GM21367 (cell line): ENCODE data around the gene LELP1.
"Not testable (repeated sequence)": the region's sequence is repeated elsewhere in the genome, so short reads cannot be mapped to it uniquely, and the experiment has no call there.

Experiments
- ATAC-seq: cut with Tn5 transposase; IDR thresholded peaks from one replicate; pipeline ENCODE4 v1.9.1; 2021; ENCODE audit not compliant: unreplicated experiment

Gene LELP1

DNA sequence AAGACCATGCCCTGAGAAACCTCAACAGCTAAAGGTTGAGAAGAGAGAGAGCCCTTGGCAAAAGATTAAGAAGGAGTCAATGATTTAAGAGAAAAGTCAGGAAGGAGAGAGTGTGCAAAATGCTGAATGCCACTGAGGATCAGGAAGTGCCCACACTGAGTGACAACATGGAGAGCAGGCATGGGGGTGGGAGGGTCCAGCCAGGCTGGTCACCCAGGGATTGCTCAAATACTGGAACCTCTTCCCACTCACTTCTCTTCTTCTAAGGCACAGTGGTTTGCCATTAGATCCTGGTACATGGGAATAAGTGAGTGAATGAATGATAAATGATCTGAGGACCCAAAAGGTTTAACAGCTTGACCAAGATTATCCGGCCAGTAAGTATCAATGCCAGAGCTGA is 25.3 kb downstream of the LELP1 start:
- no peak for ATAC-seq

DNA sequence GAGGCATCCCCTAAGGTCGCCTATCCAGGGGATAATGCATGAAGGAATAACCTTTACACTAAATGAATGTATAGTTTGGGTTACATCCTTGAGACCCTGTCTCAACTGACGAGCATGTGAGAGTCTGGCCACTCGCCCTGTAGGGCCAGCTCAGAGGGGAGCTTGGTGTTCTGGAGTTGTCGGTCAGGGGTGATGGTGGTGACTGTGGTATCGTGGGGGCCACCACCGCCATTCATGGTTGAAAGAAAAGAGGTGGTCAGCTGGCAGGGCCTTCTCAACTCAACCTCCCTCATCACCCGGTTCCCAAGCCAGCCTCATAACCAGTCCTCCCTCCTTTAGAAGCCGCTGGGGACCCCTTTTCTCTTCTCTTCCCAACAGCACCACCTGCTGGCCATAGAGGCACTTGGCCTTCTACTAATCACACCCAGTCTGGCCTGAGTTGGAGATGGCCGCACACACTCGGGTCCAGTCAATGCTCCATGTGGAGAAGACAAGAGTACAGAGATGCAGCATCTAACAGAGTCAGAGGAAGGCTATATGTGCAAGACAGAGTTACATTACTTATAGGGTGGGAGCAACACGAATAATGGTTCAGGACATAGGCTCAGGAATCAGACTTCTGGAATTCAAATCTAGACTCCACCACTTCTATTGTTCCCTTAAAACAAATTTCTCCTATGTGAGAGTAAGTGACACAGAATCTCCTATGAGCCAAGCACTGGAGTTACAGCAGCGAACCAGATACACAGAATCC is 26.0 kb downstream of the LELP1 start:
- ATAC-seq = not testable (repeated sequence)

DNA sequence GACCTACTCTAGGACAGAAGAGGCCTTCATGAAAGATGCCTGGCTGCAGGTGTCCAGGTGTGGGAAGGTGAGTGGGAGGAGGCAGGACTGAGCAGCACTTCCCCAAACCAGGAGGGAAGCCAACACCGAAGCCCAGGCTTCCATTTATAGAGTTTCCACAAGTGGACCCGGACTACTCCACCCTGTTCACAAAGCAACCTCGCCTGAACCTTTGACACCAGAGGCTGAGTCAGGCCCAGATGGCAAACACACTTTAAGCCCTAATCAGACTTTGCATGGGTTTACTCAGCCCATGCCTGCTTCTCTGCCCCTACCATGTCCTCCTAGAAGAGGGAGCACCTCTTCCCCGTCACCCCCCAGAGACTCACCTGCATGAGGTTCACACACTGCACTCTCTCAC is 28.1 kb downstream of the LELP1 start:
- no peak for ATAC-seq

- no peak for ATAC-seq
Observed at GRCh38 chr1:153231785-153232184, 28.6 kb downstream of the LELP1 start.

DNA sequence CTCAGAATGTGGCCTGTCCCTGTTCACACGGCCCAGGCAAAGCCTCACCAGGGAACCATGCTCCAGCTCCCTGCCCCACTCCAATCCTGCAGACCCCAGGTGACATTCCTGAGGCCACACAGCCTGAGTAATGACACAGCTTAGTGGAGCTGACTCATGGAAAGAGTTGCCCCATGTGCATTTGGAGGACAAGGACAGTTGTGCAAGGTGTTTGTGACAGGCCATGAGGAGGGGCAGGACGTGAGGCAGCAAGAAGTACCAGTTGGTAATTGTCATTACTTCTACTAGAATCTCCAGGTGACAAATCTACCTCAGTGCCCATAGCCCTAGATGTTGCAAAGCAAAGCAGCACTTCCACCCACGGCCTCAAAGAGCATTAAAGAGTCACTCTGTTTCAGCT is 29.3 kb downstream of the LELP1 start:
- no peak for ATAC-seq

GRCh38 chr1:153233448-153233847 is 30.2 kb downstream of the LELP1 start:
- ATAC-seq = no peak

DNA sequence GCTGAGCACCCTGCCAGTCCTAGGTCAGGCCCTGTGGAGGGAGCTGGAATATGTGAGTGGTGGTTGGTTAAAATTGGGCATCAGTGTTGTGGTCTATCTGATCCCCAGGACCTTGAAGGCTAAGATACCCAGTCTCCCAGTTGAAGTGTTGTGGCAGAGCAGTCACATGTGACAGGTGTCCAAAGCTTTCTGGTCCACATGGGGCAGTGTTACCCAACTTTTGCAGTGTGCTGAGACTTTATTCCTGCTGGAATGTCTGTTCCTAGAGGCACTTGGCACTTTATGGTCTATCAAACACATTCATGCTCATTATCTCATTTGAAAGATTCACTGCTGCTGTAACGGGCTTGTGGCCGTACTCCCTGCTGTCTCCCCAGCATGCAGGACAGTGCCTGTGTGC is 35.3 kb downstream of the LELP1 start:
- ATAC-seq = no peak

DNA sequence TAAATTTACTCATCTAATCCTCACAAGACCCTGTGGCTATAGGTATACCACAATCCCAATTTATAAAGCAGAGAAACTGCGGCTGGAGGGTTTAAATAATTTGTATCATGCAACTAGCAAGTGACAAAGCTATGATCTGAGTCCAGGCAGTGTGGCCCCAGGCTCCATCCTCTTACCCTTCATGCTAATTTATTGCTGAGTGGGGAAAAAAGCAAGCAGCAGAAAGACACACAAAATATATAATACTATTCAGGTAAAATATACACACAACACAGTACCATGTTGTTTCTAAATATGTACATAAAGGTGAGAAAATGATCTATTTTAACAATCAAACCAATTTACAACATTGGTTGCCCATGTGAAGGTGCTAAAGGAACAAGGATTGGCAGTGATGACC is 38.9 kb downstream of the LELP1 start:
- no peak for ATAC-seq

GRCh38 chr1:153245466-153245865 is 42.2 kb downstream of the LELP1 start:
- ATAC-seq = no peak

DNA sequence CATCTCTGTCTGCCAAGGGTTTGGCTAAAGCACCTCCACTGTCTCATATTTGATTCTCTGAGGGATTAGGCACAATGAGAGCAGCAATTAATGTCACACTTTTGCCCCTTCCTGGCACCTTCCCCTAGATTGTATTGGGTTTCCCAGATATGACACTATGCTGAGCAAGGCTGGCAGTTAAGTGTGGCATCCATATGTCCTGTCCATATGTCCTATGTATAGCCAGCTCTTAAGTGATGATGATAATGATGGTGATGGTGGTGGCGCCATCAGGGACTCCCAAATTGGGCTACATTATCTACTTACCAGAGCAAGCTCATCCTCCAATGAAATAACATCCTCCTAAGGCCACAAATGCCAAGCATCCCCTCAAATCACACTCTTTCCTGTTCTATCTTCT is 42.8 kb downstream of the LELP1 start:
- no peak for ATAC-seq

DNA sequence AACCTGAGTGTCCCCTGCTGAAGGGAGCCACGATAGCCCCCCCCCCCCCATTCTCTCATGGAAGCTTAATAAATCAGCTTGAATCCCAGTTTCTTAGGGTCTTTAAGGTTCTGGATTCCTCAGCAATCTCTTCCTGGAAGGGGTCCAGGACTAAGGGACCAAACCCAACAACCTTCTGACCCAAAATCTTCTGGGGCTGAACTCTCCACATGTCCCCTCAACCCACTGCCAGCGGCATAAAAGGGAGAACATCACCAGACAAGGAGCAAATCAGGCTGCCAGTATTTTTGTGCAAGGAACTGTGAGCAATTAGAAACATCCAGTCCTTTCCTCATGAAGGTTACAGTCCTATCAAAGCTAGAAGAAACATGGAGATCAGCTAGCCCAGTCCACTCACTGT is 43.6 kb downstream of the LELP1 start:
- no peak for ATAC-seq

- no peak for ATAC-seq
Observed at GRCh38 chr1:153248176-153248879, 45.1 kb downstream of the LELP1 start.

GRCh38 chr1:153250166-153250565 is 46.9 kb downstream of the LELP1 start:
- no peak for ATAC-seq

DNA sequence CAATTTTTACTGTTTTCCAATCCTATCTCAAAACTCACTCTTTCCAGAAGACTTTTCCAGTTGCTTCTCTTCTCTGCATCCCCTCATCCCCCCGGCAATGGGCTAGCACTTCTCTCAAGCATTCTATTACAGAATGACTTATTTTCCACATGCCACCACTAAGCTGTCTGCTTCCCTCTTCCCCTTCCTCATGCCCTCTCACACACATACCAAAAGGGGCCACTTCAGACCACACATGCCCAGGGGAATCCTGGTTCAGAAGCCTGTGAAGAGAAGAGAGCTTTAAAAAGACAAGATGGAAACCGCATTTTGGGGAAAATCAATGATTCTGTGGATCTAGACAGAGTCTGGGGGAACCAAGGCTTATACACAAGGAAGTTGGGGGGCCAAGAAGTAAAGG is 47.9 kb downstream of the LELP1 start:
- no peak for ATAC-seq

- ATAC-seq = no peak
Observed at GRCh38 chr1:153251562-153251961, 48.3 kb downstream of the LELP1 start.

DNA sequence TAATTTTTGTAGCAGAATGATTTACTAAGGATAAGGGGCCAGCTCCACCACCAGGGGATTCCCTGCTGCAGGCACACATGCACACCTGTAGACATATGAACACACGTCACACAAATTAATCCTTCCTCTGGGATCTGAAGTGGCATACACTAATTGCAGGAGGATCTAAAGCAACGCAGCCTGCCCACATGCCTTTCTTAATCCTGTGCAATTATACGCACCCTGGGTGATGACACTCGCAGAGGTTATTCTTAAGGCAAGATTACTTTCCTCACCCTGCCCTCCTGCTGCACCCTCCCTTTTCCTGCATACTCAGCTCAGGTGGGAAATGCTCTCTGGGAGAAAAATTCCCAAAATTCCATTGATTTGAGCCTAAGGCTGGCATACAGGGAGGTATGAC is 48.8 kb downstream of the LELP1 start:
- no peak for ATAC-seq

GRCh38 chr1:153253076-153253475 is 49.8 kb downstream of the LELP1 start:
- ATAC-seq = no peak

- no peak for ATAC-seq
Observed at GRCh38 chr1:153253693-153254092, 50.5 kb downstream of the LELP1 start.
